ENCODE data around the gene MAGEB3. TPM values are rescaled to one million over a fixed set of nuclear protein-coding genes. Genes with fewer than 3 reads are reported as not detected.

The MAGEB3 gene
- total RNA-seq, 3 donors from 2014 or later (not counting 1 experiment from before 2014, with no cell fraction given) = not detected

DNA sequence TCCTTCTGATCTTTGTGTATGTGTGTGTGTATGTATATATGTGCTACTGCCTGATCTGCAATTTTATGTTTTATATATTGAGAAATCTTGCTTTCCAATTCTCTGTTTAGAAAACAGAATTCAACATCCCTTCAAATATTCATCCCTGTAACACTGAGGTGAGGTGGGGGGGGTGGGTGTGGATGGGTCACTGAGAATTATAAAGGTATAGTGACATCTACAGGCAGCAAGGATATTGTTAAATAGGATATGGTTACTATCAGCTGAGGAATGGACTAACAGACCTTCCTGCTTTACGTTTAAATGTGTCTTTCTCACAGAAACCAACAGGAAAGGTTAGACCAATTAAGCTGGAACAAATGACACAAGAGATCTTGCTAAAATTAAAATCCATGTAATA, 34.1 kb upstream of the MAGEB3 start:
- Mint-ChIP-seq H3K36me3 (no peaks in the 10 kb centered on the region), H3K9me3 (peaks cover 3 to 4% of the 10 kb centered on the region in 2 donors), H3K4me1 (no peaks in the 10 kb centered on the region), H3K27ac (no peak overlapping the region), H3K27me3 (ENCODE audit: low read depth in 2 of 2) (peaks cover 0 to 2% of the 10 kb centered on the region in 2 donors), H3K4me3 (no peak overlapping the region)
- ATAC-seq (no peak), DNase-seq (no peak)
- WGBS (ENCODE audit: insufficient coverage) = 0% methylated on average over 1 of the region's 1 CpG
- intact Hi-C loops (cut with micrococcal nuclease) = no loop called here
- TF ChIP-seq, protein P1, sequence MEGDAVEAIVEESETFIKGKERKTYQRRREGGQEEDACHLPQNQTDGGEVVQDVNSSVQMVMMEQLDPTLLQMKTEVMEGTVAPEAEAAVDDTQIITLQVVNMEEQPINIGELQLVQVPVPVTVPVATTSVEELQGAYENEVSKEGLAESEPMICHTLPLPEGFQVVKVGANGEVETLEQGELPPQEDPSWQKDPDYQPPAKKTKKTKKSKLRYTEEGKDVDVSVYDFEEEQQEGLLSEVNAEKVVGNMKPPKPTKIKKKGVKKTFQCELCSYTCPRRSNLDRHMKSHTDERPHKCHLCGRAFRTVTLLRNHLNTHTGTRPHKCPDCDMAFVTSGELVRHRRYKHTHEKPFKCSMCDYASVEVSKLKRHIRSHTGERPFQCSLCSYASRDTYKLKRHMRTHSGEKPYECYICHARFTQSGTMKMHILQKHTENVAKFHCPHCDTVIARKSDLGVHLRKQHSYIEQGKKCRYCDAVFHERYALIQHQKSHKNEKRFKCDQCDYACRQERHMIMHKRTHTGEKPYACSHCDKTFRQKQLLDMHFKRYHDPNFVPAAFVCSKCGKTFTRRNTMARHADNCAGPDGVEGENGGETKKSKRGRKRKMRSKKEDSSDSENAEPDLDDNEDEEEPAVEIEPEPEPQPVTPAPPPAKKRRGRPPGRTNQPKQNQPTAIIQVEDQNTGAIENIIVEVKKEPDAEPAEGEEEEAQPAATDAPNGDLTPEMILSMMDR (IDR thresholded peaks at IDR 0.05) = no peak
- no peaks in the 10 kb centered on the region for H3K36me3 ChIP-seq (ENCODE audit: control insufficient read depth, insufficient read depth, low read length)
- no peaks in the 10 kb centered on the region for H3K9me3 ChIP-seq (ENCODE audit: control insufficient read depth, insufficient read depth, low read length)
- H3K27ac ChIP-seq (ENCODE audit: low read length) = no peak overlapping the region
- H3K27me3 ChIP-seq (ENCODE audit: control insufficient read depth, insufficient read depth, low read length) = no peaks in the 10 kb centered on the region
- no peak overlapping the region for H3K4me3 ChIP-seq (ENCODE audit: low read length)
- H3K4me1 ChIP-seq (ENCODE audit: control insufficient read depth, insufficient read depth, low read length) = no peaks in the 10 kb centered on the region

DNA sequence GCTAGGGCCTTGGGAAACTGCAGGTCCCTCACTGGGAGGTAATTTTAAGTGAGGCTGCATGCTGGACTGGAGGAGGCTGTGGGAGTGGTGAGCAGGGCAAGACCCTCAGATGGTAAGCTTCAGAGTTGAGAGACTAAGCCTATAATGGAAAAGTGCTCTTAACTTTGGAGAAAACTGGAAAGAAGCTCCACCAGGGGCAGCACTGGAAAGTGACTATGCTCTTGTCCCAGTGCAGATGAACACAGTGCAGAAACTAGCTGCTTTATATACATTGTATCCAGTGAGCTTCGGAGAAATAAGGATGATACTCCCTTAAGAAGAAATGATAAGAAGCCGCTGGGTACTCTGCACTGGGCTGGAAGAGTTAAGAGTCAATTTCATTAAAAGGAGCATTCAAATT, 18.3 kb upstream of the MAGEB3 start:
- 88% methylated on average over 2 of the region's 2 CpGs for WGBS (ENCODE audit: insufficient coverage)

DNA sequence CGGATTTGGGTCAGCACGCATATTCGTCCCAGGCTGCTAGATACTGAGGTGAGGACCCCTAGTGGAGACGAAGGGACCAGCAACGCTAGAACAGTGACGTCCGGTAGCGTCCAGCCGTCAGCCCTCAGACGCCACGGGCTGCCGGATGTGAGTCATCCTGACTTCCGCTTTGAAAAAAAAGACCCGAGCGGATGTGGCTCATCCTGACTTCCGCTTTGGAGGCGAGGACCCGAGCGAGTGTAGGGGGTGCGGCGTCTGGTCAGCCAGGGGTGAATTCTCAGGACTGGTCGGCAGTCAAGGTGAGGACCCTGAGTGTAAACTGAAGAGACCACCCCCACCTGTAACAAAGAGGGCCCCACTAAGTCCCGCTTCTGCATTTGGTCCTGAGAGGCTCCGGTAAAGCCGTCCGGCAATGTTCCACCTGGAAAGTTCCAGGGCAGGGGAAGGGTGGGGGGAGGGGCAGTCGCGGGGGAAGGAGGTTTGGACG, 15.1 kb upstream of the MAGEB3 start, which contains the start of gene MAGEB2:
Gene MAGEB2, plus strand, starts transcription at position 207 of the 487 bp plus-strand sequence. CDS start 3,018 bp downstream, outside the sequence.
- H3K36me3 ChIP-seq (ENCODE audit: control insufficient read depth, insufficient read depth, low read length) = no peaks in the 10 kb centered on the region
- Mint-ChIP-seq H3K9me3 (no peaks in the 10 kb centered on the region), H3K27ac (no peak within 1 kb of the TSS), H3K36me3 (no peaks in the 10 kb centered on the region), H3K27me3 (ENCODE audit: low read depth in 2 of 2) (no peaks in the 10 kb centered on the region), H3K4me1 (no peaks in the 10 kb centered on the region), H3K4me3 (no peak within 1 kb of the TSS)
- no peaks in the 10 kb centered on the region for H3K9me3 ChIP-seq (ENCODE audit: control insufficient read depth, insufficient read depth, low read length)
- WGBS (ENCODE audit: insufficient coverage) = 94% methylated on average over 29 of the region's 29 CpGs
- no peaks in the 10 kb centered on the region for H3K27me3 ChIP-seq (ENCODE audit: control insufficient read depth, insufficient read depth, low read length)
- DNase-seq = no peak
- H3K27ac ChIP-seq (ENCODE audit: low read length) = no peak within 1 kb of the TSS
- H3K4me1 ChIP-seq (ENCODE audit: control insufficient read depth, insufficient read depth, low read length) = no peaks in the 10 kb centered on the region
- TF ChIP-seq, protein P1 (IDR thresholded peaks at IDR 0.05) = no peak
- no peak for ATAC-seq
- intact Hi-C loops (cut with micrococcal nuclease) = no loop called here
- H3K4me3 ChIP-seq (ENCODE audit: low read length) = no peak within 1 kb of the TSS

More for the DNA sequence above, 18.3 kb upstream of the MAGEB3 start:
- H3K27me3 ChIP-seq (ENCODE audit: control insufficient read depth, insufficient read depth, low read length) = no peaks in the 10 kb centered on the region
- intact Hi-C loops (cut with micrococcal nuclease) = no loop called here
- no peak overlapping the region for H3K27ac ChIP-seq (ENCODE audit: low read length)
- no peak overlapping the region for H3K4me3 ChIP-seq (ENCODE audit: low read length)
- no peaks in the 10 kb centered on the region for H3K9me3 Mint-ChIP-seq
- H3K4me3 Mint-ChIP-seq = no peak overlapping the region
- H3K36me3 ChIP-seq (ENCODE audit: control insufficient read depth, insufficient read depth, low read length) = no peaks in the 10 kb centered on the region
- H3K4me1 Mint-ChIP-seq = no peaks in the 10 kb centered on the region
- H3K27me3 Mint-ChIP-seq (ENCODE audit: low read depth in 2 of 2) = no peaks in the 10 kb centered on the region
- H3K9me3 ChIP-seq (ENCODE audit: control insufficient read depth, insufficient read depth, low read length) = no peaks in the 10 kb centered on the region
- no peaks in the 10 kb centered on the region for H3K4me1 ChIP-seq (ENCODE audit: control insufficient read depth, insufficient read depth, low read length)
- DNase-seq (no peak), ATAC-seq (no peak)
- no peaks in the 10 kb centered on the region for H3K36me3 Mint-ChIP-seq
- TF ChIP-seq, protein P1 (IDR thresholded peaks at IDR 0.05) = no peak
- no peak overlapping the region for H3K27ac Mint-ChIP-seq

DNA sequence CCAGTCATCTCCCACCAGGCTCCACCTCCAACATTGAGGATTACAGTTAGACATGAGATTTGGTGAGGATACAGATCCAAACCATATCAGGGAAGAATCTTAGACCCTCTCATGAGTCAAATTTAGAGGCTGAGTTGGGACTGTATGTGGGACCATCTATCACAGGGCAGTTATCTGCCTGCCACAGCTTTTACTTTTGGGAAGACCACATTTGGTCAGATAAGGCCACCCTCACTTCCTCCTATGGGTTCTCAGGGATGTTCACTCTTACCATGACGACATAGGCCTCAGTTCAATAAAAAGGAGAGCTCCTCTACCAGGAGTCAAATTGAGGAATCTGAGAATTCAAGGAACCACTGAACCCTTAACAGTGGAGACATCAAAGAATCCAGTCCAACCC, 13.0 kb upstream of the MAGEB3 start:
- ATAC-seq (no peak), DNase-seq (no peak)
- intact Hi-C loops (cut with micrococcal nuclease) = no loop called here
- H3K9me3 Mint-ChIP-seq = no peaks in the 10 kb centered on the region
- H3K9me3 ChIP-seq (ENCODE audit: control insufficient read depth, insufficient read depth, low read length) = no peaks in the 10 kb centered on the region
- no peak overlapping the region for H3K27ac Mint-ChIP-seq
- no peak overlapping the region for H3K4me3 Mint-ChIP-seq
- no peak overlapping the region for H3K4me3 ChIP-seq (ENCODE audit: low read length)
- no peaks in the 10 kb centered on the region for H3K27me3 Mint-ChIP-seq (ENCODE audit: low read depth in 2 of 2)
- H3K27ac ChIP-seq (ENCODE audit: low read length) = no peak overlapping the region
- no peaks in the 10 kb centered on the region for H3K4me1 Mint-ChIP-seq
- H3K36me3 Mint-ChIP-seq = no peaks in the 10 kb centered on the region
- WGBS (ENCODE audit: insufficient coverage) = 20% methylated on average over 1 of the region's 1 CpG
- TF ChIP-seq, protein P1 (IDR thresholded peaks at IDR 0.05) = no peak
- H3K36me3 ChIP-seq (ENCODE audit: control insufficient read depth, insufficient read depth, low read length) = no peaks in the 10 kb centered on the region
- no peaks in the 10 kb centered on the region for H3K4me1 ChIP-seq (ENCODE audit: control insufficient read depth, insufficient read depth, low read length)
- H3K27me3 ChIP-seq (ENCODE audit: control insufficient read depth, insufficient read depth, low read length) = no peaks in the 10 kb centered on the region

Measured in natural killer cell (primary cell).